HG03432 (cell line): ENCODE data around the gene CD24.
"Not testable (repeated sequence)": the region's sequence is repeated elsewhere in the genome, so short reads cannot be mapped to it uniquely, and the experiment has no call there.

Experiments used
- ATAC-seq: cut with Tn5 transposase; IDR thresholded peaks from one replicate; pipeline ENCODE4 v1.9.1; 2021; ENCODE audit warnings: mild to moderate bottlenecking, moderate library complexity; ENCODE audit not compliant: unreplicated experiment

The CD24 gene

DNA sequence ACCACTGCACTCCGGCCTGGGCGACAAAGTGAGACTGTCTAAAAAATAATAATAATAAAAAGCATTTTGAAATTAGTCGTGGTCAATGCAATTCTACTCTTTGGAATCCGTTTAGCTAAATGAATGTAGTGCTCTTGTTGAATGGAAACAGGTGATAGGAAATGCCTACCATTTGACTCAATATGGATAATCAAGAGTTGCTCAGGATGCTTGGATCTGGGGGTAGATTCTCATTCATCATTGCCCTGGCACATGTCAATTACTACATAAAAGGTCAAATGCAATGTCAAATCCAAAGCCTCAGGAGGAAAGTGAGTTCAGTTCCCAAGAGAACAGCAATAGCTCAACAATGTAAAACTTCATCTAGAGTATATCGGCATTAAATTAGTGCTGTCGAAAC is 3.8 kb downstream of the CD24 start:
- ATAC-seq: not testable (repeated sequence)

DNA sequence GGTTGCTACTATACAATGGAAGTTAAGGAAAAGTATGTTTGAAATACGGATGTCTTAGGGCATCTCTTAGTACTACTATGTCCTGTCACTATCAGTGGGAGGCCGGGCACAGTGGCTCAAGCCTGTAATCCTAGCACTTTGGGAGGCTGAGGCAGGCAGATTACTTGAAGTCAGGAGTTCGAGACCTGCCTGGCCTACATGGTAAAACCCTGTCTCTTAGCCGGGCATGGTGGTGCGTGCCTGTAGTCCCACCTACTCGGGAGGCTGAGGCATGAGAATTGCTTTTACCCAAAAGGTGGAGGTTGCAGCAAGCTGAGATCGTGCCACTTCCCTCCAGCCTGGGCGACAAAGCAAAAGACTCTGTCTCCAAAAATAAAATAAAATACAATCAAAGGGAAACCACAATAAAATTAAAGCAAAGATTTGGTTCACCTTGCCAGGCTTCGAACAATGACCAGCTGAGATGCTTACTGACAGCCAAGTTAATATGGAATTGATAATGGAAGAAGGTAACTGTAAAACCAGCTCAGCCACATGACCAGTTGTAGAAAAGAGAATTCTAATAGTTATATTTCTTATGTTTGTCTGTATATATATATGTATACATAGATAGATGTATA is 6.5 kb downstream of the CD24 start:
- no peak for ATAC-seq

DNA sequence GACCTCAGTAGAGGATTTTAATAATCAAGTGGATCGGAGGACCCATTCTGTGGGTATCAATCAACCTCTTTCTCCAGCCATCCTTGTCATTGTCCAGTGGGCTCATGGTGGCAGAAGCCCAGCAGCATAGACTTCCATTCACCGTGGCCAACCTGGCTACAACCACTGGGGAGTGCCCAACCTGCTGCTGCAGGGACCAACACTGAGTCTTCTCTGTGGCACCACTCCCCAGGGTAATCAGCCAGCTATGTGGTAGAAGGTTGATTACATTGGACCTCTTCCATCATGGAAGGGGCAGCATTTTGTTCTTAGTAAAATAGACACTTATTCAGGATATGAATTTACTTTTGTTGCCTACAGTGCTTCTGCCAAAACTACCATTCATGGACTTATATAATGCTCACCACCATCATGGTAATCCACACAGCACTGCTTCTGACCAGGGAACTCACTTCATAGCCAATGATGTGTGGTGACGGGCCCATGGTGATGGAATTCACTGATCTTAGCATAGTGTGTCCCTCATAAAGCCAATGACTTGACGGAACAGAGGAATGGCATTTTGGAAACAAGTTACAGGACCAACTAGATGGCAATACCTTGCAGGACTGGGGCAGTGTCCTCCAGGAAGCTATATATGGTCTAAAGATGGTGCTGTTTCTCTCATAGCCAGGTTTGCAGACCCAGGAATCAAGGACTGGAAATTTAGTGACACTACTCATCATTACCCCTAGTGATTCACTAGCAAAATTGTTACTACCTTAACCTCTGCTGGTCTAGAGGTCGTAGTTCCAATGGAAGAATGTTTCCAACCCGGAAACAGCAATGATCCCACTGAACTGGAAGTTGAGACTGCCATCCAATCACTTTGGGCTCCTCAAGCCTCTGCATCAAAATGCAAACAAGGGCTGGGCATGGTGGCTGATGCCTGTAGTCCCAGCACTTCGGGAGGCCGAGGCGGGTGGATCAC is 7.6 kb downstream of the CD24 start:
- ATAC-seq: no peak

DNA sequence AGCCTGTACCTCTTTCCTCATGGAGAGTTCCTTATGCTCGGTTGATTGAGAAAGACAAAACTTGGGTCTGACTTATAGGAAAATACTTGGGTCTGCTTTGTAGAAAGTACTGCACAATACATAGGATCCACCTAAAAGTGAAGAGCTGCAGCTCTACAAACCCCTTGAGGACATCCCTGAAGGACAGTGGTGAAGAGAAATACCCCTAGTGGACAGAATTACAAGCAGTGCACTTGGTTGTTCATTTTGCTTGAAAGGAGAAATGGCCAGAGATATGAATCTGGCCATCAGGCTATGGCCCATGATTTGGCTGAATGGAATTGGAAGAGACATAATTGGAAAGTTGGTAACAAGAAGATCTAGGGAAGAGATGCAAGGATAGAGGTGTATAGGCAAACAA is 8.3 kb downstream of the CD24 start:
- ATAC-seq: no peak

DNA sequence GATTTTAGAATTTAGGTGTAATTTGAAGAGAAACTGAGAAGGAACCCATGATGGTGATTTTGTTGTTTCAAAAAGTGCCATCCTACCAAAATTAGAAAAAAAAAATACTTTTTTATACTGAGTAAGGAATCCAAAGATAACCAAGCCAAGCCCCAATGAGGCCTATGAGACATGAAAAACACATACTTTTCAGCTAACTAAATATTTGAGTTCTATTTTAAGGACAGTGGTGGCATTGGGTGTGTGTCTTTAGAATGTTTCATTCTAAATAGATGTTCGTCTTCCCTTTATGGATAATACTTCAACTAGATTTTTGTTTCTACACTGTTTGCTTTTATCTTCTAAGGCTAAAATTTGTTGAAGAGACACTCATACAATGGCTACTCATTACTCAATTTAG is 9.6 kb downstream of the CD24 start:
- no peak for ATAC-seq

DNA sequence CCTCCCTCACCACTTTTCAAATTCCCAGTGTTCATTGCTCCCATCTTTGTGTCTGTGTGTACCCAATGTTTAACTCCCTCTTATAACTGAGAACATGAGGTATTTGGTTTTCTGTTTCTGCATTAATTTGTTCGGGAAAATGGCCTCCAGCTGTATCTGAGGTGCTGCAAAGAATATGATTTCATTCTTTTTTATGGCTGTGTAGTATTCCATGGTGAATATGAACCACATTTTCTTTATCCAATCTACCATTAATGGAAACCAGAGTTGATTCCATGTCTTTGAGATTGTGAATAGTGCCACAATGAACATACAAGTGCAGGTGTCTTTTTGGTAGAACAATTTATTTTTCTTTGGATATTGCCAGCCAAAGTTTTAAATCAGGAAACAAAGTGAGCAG is 10.4 kb downstream of the CD24 start:
- no peak for ATAC-seq

DNA sequence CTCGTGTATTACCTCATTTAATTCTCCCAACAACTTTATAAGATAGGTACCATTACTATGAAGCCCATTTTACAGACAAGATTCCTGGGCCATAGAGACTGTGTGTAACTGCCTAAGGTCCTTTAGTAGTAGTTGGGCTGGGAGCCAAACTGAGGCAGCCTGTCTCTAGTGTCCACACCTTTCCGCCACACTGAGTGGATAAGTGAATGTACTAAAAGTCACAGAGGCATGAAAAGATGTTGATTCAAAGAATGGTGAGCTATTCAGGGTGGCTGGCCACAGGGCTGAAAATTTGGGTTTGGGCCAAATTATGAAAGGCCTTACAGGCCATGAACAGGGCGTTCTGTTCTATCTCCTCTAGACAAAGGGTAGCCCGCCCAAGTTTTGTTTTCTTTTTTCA is 11.0 kb downstream of the CD24 start:
- ATAC-seq: no peak

DNA sequence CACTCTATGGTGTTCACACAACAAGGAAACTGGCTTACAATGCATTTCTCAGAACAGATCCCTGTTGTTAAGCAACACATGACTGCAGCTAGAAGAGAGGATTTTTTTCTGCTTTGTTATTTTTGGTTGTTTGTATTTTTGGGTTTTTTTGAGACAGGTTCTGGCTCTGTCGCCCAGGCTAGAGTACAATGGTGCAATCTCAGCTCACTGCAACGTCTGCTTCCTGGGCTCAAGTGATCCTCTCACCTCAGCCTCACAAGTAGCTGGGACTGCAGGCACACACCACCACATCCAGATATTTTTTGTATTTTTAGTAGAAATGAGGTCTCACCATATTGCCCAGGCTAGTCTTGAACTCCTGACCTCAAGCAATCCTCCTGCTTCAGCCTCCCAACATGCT is 12.7 kb downstream of the CD24 start:
- ATAC-seq: no peak

DNA sequence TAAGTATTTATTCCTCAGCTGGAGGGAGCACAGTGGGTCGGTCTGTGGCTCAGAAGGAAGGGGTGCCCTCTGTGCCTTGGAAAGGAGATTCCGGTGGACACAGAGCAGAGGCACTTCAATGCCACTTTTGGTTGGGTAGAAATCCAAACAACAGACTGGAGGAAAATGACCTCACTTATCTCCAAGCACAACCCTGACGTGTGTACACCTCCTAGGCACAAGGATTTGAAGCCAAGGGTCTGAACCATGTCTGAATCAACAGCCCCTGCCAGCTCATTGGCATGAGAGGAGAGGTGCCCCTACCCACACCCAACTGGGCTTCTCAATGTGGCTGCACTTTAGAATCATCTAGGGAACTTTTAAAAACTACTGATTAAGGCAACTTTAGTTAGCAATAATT is 13.4 kb downstream of the CD24 start:
- ATAC-seq: no peak

DNA sequence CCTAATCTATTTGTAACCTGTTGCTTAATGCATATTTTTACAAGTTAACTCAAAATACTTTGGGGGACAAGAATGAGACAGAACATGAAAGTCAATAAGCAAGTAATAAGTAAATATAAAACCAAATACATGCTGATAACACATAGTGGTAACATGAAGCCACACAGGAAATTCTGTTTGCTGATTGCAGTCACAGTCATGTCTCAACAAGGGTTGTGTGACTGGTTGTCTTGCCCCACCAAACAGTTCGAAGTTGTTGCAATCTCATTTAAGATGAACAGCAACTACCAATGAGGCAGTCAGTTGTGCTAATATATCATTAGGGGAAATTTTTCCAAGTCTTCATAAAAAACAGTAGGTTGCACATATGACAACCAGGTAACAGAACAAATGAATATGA is 14.5 kb downstream of the CD24 start:
- no peak for ATAC-seq

DNA sequence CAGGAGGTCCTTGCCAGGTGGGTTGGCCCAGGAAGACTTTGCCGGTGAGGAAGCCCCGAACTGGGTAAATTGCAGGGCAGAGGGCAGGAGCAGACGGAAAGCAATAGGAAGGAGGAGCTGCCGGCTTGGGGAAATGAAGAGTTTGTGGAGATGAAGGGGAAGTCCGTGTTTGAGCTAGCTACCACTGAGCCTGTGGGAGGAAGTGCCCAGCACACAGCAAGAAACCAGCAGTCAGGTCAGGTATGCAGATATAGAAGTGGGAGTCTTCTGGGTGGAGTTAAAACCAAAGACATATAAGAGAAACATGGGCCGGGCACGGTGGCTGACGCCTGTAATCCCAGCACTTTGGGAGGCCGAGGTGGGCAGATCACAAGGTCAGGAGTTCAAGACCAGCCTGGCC is 34.7 kb downstream of the CD24 start:
- peak; percentile 79 for ATAC-seq

DNA sequence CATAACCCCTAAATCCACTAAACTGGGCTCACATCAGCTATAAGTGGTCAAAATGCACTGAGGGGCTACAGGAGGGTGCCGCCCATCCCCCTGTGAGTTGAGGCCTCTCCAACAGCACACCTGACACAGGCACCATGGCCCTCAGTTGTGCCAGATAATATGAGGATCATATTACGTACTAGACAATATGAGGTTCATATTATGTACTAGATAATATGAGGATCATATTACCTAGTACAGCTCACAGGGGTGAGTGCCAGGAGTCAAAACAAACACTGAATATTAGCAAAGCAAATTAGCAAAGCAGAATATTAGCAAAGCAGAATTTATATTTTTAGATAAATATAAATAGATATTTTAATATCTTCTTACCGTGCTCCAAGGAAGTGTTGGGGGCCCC is 35.3 kb downstream of the CD24 start:
- ATAC-seq: no peak

DNA sequence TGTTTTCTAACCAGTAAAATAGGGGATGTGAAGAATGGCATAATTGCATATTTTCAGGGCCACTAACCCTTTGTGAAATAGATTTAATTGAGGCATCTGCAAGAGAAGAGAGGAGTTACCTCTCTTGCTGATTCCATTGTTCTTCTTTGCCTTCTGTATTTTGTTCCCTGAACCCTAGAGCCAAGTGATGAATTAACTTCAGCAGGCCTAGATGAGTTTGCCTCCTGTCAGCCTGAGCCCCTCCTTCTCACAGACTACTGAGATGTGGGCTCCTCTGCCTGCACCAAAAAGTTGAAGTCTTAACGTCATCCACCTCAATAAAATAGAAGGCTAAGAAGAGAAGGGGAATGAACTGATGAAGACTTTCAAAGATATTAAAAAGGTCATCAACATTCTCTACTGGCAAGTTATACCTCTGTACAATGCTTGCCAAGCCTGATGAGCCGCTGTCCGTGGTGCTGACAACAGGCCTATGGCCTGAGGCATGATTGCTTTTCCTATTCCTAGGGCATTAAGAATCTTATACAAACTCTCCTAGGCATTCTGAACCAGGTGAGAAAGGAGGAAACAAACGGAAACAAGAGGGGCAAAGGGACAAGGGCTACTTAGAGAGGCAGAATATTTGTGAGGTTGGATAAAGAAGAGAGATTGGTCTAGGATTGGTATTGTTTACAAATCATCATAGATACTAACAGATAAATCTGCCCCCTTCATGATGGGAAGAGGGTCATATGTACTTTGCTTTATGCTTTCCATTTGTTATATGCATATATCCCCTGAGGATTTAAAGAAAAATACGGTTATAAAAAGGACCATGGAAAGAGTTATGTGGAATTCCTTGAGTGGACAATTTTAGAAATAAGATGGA is 46.8 kb downstream of the CD24 start:
- no peak for ATAC-seq

DNA sequence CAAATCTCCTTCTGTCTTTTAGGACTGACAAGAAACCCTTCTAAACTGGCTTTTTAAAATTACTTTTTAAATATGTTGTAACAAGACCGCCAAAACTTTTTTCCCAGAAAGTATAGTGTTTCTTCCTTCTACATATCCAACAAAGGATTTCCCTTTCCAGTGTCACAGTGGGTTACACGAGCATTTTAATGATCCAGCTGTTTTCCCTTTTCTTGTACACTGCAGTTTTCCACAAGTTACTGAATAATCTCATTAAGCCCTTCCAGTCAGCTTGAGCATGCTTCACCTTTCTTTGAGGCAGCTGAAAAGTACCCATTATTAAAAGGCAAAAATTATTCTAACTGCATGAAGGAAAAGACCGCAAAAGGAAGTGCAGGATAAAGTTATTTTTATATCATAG is 48.6 kb downstream of the CD24 start:
- ATAC-seq: no peak

DNA sequence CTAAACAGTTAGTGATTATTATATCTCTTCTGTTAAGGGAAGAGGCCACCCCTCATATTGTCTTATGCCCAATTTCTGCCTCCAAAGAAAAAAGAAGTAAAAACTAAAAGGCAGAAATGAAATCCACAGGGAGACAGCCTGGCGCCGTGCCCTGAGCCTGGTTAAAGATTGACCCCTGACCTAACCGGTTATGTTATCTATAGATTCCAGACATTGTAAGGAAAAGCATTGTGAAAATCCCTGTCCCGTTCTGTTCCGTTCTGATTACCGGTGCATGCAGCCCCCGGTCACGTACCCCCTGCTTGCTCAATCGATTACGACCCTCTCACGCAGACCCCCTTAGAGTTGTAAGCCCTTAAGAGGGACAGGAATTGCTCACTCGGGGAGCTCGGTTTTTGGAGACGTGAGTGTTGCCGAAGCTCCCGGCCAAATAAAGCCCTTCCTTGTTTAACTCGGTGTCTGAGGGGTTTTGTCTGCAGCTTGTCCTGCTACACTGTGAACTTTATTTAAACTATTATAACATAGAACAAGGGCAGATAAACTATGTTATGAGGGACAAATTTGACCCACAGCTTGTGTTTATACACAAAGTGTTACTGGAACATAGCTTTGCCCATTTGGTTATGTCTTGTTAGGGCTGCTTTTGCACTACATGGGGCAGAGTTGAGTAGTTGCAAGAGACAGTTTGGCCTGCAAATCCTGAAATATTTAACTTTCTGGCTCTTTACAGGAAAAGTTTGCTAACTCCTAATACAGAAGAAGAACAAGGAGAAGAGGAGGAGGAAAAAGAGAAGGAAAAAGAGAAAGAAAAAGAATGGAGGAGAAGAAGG is 49.6 kb downstream of the CD24 start:
- no peak for ATAC-seq

DNA sequence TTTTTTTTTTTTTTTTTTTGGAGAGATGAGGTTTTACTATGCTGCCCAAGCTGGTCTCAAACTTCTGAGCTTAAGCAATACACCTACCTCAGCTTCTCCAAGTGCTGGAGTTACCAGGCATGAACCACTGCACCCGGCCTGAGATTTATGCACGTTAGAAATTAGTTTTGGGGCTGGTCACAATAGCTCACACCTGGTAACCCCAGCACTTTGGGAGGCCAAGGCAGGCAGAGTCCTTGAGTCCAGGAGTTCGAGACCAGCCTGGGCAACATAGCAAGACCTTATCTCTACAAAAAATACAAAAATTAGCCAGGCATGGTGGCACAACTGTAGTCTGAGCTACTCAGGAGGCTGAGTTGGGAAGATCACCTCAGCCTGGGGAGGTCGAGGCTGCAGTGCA is 51.9 kb downstream of the CD24 start:
- no peak for ATAC-seq
